A549 treated with CpdA at 1 μM for 4 hours (cell line): Measurements from ENCODE around the gene MPZ. TPM values are rescaled to one million over a fixed set of nuclear protein-coding genes. Genes with fewer than 3 reads are reported as not detected.

Experiments used
- total RNA-seq: library from RNA; stranded (reverse); fragments of 200-300 nt; extraction: Qiagen RNA extraction; gene quantifications from 5 replicates; pipeline ENCODE4 v1.2.3, GENCODE V29; 2022; ENCODE audit warnings: low read depth

MPZ gene
- 0.15 to 0.32 TPM (median 0.21 TPM) in 5 replicates for total RNA-seq

DNA sequence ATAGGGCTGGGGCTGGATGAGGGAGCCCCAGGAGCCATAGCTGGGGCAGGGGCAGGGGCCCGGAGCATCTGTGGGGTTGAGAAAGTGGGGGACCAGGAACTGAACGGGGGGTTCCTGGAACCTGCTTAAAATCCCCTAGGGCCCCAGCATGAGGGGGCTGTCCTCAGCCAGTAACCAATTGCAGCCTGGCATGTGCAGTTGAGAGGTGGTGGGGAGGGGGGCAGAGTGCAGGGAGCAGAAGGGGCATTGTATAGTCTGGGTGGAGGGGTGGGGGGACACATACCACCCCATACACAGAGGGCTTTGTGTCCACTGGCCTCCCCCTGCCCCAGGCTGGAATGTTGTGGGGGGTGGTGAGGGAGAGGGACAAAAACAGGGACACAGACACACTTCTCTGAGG, at the start of gene MPZ:
Gene MPZ, minus strand, starts transcription at position 101 of the 400 bp plus-strand sequence. Its CDS starts 63 bp downstream, at position 38.

GRCh38 chr1:161314201-161314981, 4.6 kb upstream of the MPZ start, which contains the start of gene SDHC:
SDHC (plus strand) TSS chr1:161314381; CDS start chr1:161314406, 25 bp downstream.

GRCh38 chr1:161258439-161259344, 51.1 kb downstream of the MPZ start, which contains the start of gene PCP4L1:
PCP4L1 (plus strand) TSS chr1:161258745; CDS start chr1:161258975, 230 bp downstream.

Other genes with a start within 250 kb of the MPZ start
- 0.05 to 0.19 TPM (median 0.11 TPM) in 4 of 5 replicates, not detected in the other for gene ARHGAP30, start 240.1 kb downstream of the MPZ start, total RNA-seq
- 1.2 to 2.2 TPM (median 1.3 TPM) in 5 replicates for gene NECTIN4, start 220.4 kb downstream of the MPZ start, total RNA-seq
- gene KLHDC9, start 211.6 kb downstream of the MPZ start, total RNA-seq, result 0.76 to 2.3 TPM (median 1.9 TPM) in 5 replicates
- 121 to 142 TPM (median 125 TPM) in 5 replicates for gene PFDN2, start 191.9 kb downstream of the MPZ start, total RNA-seq
- gene NIT1, start 191.9 kb downstream of the MPZ start, total RNA-seq, result 29.0 to 36.5 TPM (median 33.2 TPM) in 5 replicates
- 23.0 to 33.3 TPM (median 32.4 TPM) in 5 replicates for gene DEDD, start 177.3 kb downstream of the MPZ start, total RNA-seq
- 92.8 to 141 TPM (median 93.5 TPM) in 5 replicates for gene UFC1, start 156.0 kb downstream of the MPZ start, total RNA-seq
- 18.2 to 26.4 TPM (median 23.5 TPM) in 5 replicates for gene USP21, start 150.5 kb downstream of the MPZ start, total RNA-seq
- gene PPOX, start 143.5 kb downstream of the MPZ start, total RNA-seq, result 12.9 to 16.4 TPM (median 14.2 TPM) in 5 replicates
- gene B4GALT3, start 132.5 kb downstream of the MPZ start, total RNA-seq, result 25.3 to 32.6 TPM (median 30.6 TPM) in 5 replicates
- 0.01 TPM in 1 of 5 replicates, not detected in the others for gene ADAMTS4, start 110.9 kb downstream of the MPZ start, total RNA-seq
- 79.3 to 107 TPM (median 81.5 TPM) in 5 replicates for gene NDUFS2, start 107.6 kb downstream of the MPZ start, total RNA-seq
- gene FCER1G, start 94.7 kb downstream of the MPZ start, total RNA-seq, result 0.18 TPM in 1 of 5 replicates, not detected in the others
- gene APOA2, start 86.3 kb downstream of the MPZ start, total RNA-seq, result 4.4 TPM in 1 of 5 replicates, not detected in the others
- gene TOMM40L, start 83.9 kb downstream of the MPZ start, total RNA-seq, result 9.7 to 11.4 TPM (median 11.1 TPM) in 5 replicates
- 0.03 TPM in 1 of 5 replicates, not detected in the others for gene NR1I3, start 71.8 kb downstream of the MPZ start, total RNA-seq
- gene PCP4L1, start 51.2 kb downstream of the MPZ start, total RNA-seq, result 0.07 to 0.10 TPM (median 0.09 TPM) in 3 of 5 replicates, not detected in the others
- gene SDHC, start 4.4 kb upstream of the MPZ start, total RNA-seq, result 235 to 259 TPM (median 245 TPM) in 5 replicates
- 0.14 to 0.36 TPM (median 0.25 TPM) in 3 of 5 replicates, not detected in the others for gene CFAP126, start 57.9 kb upstream of the MPZ start, total RNA-seq
- not detected in 5 replicates for gene FCGR2A, start 195.5 kb upstream of the MPZ start, total RNA-seq
- 1.4 to 11.8 TPM (median 3.5 TPM) in 5 replicates for gene HSPA6, start 214.6 kb upstream of the MPZ start, total RNA-seq
- not detected in 5 replicates for gene FCGR3A, start 239.8 kb upstream of the MPZ start, total RNA-seq